Prostate gland (tissue), 2 donors: Measurements from ENCODE around the gene MGRN1.

Experiments
- CTCF ChIP-seq, 4 experiments: fragments of 200-600 bp in 2 of 4; fragments of 450-650 bp in 2 of 4; sonication (generic) in 2 of 4; IDR thresholded peaks; 1 replicate in 3 of 4; 2 replicates in 1 of 4; pipeline ENCODE4 v1.5.1; 2016 to 2019; ENCODE audit warnings: antibody characterized with exemption in 4 of 4, mild to moderate bottlenecking in 2 of 4, moderate library complexity in 2 of 4
- POLR2AphosphoS5 ChIP-seq: sonication (generic); formaldehyde crosslinking; IDR thresholded peaks from one replicate; pipeline ENCODE4 v1.6.1; 2017; ENCODE audit warnings: antibody characterized with exemption

- no peak for TF ChIP-seq CTCF (IDR thresholded peaks at IDR 0.05)
- no peak for TF ChIP-seq POLR2AphosphoS5
Observed at GRCh38 chr16:4726616-4727015, 102.0 kb downstream of the MGRN1 start.
